Stromal cell of bone marrow (primary cell): ENCODE data around the gene TMX2.
"Not testable (repeated sequence)": the region's sequence is repeated elsewhere in the genome, so short reads cannot be mapped to it uniquely, and the experiment has no call there.

Experiments used
- DNase-seq: peaks from one replicate; pipeline ENCODE4 v3.0.0-alpha.2; 2012; ENCODE audit warnings: low read depth

The TMX2 gene

DNA sequence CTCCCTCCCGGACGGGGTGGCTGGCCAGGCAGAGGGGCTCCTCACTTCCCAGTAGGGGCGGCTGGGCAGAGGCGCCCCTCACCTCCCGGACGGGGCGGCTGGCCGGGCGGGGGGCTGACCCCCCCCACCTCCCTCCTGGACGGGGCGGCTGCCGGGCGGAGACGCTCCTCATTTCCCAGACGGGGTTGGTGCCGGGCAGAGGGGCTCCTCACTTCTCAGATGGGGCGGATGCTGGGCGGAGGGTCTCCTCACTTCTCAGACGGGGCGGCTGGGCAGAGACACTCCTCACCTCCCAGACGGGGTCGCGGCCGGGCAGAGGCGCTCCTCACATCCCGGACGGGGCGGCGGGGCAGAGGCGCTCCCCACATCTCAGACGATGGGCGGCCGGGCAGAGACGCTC lies 4.3 kb downstream of the TMX2 start:
- not testable (repeated sequence) for DNase-seq

DNA sequence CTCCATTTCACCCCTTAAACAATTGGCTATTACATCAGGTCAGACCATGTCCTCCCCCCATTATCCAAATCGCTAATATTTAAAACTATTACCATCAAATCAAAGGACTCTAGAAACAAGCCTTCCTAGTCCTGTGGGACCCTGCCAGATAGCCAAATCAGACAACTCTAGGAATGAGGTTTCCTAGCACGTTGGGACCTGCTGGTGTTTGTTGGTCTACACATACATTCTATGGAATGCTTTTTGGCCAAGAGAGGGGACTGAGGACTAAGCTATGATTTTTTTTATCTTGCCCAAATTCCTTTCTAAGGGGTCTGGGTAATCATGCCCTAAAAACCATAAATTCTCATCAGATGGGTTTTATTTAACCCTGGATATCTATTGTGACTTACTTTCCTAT lies 14.8 kb downstream of the TMX2 start:
- no peak for DNase-seq

DNA sequence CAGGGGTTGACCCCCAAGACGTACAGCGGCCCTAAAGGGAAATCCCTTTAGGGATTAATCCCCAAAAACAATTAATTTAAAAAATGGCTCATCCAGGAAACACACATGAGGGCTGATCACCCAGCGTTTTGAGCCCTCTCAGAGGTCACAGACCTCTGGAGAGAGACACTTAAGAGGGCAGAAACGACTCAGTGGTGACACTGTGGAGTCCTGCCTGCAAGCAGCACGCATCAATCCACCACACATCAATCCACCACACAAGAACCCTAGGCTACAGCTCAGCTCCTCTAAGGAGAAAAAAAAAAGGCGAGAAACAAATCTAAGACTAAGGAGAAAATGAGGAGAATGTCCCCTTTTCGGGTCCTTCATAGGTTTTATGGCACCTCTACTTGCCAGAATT lies 16.4 kb downstream of the TMX2 start:
- no peak for DNase-seq

DNA sequence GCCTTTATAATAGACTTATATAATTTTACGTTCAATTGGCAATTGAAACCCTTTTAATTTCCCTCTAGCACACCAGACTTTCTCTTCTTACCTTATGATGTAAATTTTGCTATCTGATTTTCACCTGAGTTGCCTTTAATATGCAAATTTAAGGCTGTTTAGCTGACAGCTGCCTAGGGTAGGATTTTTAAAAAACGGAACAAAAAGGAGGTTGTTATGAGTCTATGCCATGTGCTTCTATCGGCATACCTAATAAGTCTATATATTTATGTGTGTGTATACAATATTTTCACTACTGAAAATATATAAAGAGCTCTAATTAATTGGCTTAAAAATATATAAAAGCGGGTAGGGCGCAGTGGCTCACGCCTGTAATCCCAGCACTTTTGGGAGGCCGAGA lies 17.1 kb downstream of the TMX2 start:
- DNase-seq = no peak

DNA sequence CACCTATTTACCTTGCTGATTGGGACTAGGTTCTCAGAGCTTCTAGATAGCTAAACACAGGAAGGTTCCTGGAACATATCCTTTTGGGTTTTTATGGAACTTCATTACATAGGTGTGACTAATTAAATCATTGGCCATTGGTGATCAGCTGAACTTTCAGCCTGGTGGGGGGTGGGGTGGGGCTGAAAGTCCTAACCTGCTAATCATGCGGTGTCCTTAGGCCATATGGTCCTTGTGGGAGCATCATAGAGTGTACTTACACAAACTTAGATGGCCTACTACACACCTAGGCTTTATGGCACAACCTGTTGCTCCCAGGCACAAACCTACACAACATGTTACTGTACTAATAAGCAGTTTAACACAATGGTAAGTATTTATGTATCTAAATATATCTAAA lies 20.3 kb downstream of the TMX2 start:
- DNase-seq = no peak

DNA sequence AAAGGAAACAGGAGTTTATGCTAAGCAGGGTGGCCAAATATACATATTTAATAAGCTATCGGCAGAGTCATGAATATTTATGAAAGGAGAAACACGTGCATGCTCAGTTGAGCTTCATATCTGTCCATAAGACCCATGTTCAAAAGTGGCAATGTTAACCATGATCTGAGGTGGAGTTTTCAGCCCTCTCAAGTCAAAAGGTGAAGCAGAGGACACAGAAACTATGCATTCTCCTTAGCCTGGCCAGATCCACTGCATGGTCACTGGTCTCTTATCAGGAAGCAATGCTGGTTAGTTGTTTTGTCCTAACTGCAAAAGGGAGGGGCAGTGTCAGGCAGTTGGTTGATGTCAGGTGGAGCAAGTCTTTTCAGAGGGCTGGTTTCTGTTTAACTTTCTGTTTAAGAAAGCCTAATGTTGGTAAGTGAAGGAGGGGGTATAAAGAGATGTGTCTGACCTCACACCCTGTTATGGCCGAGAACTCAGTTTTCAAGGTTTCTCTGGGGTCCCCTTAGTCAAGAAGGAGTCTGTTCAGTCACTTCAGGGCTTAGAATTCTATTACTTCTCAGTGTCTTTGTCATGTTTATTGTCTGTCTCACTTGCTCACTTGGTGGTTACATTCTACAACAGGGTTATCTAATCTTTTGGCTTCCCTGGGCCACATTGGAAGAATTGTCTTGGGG lies 23.4 kb downstream of the TMX2 start:
- no peak for DNase-seq

DNA sequence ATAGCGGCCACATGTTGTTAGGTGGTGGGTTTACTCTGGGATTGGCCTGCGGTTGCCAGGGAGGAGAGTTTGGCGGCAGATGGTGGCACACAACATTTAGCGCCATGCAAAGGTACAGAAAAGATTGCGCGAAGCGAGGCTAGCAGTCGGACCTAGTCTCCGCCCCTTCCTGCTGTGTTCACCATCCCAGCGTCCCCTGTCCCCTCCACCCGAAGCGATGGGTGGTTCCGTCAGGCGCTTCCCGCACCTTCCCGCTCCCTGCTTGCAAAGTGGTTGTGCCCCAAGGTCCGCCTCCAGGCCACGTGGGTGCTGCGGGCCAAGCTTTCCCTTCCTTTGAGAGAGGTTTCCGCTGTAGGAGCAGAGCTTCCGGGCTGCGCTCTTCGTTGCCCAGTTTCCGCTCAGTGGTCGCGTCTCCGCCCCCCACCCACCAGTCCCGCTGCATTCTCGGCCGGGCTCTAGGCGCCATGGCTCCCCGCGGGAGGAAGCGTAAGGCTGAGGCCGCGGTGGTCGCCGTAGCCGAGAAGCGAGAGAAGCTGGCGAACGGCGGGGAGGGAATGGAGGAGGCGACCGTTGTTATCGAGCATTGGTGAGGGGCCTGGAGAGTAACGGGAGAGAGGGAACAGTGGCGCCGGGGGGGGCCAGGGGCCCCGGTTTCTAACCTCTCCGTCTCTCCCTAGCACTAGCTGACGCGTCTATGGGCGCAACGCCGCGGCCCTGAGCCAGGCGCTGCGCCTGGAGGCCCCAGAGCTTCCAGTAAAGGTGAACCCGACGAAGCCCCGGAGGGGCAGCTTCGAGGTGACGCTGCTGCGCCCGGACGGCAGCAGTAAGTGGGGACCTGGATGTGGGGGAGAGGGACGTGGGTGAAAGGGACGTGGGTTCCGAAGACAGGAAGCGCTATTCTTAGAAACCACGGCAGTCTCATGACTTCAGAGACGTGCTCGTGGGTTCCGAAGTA lies 29.0 kb downstream of the TMX2 start, which contains the start of gene SELENOH:
TSS of gene SELENOH (plus strand) at position 360 of the 955 bp plus-strand sequence. CDS start at position 465, 105 bp downstream.
- DNase-seq = peak; percentile 95

DNA sequence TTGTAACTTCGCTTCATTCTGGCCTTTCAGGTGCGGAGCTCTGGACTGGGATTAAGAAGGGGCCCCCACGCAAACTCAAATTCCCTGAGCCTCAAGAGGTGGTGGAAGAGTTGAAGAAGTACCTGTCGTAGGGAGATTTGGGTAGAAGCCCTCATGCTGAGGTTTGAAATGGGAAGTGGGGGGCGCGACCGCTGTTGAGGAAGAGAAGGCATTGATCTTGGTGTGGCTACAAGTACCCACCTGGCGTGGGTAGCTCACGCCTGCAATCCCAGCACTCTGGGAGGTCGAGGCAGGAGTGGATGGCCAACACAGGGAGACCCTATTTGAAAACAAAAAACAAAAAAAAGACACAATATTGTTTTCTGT lies 29.7 kb downstream of the TMX2 start:
- no peak for DNase-seq

DNA sequence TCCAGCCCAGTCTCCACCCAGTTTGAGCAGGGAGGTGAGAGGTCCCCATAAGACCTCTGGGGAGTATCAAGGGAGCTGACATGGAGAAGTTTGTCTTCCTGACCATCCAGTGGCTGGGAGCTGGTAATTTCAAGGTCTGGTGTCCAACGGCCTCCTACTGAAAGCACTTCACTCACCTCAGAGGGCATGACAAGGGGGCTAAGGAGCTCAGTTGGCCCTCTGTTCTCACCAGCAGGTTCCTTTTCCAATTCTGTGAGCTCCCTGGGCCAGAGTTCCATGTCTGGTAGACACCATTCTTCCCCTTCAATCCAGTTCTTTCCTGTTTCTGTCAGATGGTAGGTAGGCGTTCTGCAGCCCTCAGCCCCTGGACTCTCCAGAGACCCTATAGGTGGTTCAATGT lies 32.0 kb downstream of the TMX2 start:
- no peak for DNase-seq

DNA sequence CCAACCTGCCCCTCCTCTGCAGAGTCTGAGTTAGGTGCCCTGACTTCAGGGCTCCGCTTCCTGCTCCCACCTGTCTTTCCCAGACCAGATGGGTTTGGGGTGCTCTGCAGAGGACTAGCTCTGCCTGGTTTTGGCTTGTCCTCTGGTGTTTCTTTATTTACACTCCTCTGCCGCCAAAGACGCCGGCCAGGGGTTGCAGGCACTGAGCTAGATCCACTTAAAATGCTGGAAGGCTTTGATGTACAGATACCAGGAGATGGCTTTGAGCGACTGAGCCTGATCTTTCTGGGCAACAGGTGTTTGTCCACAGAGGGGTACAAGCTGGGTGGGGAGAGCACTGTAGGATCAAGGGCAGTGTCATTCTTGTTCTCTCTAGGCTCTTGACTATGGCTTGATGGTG lies 32.8 kb downstream of the TMX2 start:
- no peak for DNase-seq

DNA sequence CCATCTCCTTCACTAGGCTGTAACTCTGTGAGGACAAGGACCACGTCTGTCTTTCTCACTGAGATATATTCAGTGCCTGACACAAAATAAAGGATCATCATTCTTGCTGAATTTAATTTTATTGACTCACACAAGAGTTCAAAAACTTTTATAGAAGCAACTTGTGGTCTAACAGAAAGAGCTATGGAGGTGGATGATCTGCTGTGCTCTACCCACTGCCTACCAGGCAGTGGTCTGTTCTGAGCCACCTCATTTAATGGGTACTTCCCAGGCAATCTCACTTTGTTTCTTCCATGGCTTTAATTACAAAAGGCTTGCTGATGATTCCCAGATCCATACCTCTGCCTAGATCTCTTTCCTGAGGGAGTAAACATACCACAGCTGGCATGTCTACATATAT lies 34.5 kb downstream of the TMX2 start:
- no peak for DNase-seq

DNA sequence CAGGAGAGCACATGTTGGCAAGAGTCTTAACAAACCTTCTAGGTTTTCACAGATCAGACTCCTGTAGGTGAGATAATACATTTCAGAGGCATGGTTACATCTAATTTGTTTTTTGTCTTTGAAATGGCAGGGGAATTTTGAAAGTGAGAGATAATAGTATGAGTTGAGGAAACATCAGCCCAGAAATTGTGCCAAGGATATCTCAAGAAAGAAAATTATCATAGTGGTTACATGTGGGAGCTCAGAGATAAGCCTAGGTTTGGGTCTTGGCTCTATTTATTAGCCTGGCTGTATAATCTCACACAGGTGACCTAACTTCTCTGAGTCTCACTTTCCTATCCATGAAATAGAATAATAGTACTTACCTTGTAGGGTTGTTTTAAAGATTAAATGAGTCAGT lies 38.8 kb downstream of the TMX2 start:
- no peak for DNase-seq

DNA sequence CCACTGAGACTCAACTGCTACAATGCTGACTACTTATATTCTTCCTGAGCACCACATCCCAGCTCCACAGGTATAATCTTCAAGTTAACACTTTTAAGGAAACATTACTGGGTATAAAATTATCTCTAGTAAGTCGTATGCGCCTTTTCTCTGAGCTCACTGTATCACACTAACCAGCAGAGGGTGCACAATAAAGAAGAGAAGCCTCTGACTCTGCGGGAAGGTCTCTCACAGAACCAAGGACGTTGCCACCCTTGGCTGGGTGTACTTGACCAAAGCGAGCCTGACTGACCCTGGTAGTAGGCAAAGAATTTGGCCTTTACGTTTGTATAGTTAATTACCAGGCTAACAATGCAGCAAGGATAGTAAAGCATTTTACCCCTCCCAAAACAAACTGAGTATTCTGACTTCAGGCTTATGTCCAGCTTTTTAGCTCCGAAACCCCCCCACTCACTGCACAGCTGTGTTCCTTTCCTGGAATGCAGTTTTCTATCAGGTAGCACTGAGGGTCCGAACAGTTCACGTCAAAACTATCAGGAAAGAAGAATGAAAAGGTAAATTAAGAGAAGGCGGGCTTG lies 39.4 kb downstream of the TMX2 start, which contains the start of gene BTBD18:
TSS of gene BTBD18 (minus strand) at position 144 of the 578 bp plus-strand sequence. CDS start 631 bp downstream, outside the sequence.
- no peak for DNase-seq

DNA sequence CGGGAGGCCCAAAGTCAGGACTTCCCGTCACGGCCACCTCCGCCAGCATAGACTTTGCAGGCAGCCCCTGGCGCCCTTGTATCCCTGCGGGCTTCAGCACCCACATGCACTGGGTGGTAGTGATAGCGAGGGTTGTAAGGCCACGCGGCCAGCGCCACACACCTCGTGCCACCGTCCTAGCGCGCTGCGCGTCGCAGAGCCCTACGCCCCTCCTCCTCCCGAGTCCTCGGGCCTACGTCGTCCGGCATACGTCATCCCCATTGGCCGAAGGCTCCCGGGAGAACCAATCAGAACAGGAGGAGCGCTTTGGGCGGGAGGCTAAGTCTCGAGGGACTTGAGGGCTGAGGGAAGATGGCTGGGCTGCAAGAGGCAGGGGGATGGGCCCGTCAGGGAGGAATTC lies 40.6 kb downstream of the TMX2 start:
- no peak for DNase-seq

DNA sequence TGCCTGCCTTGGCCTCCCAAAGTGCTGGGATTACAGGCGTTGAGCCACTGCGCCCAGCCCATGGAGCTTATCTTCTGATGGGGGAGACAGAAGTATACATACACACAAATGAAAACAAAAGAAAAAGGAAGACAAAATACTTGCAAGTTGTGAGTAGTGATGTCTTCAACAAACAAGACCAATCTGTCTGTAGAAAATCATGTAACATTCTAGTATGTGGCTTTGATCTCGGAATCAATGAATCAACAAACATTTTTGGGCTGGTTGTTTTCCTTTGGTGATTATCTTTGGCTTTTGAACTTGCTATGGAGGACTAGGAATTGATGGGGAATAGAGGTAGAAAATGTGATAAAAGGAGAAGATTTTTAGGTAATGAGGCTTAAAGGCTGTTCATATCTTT lies 45.8 kb downstream of the TMX2 start:
- no peak for DNase-seq

DNA sequence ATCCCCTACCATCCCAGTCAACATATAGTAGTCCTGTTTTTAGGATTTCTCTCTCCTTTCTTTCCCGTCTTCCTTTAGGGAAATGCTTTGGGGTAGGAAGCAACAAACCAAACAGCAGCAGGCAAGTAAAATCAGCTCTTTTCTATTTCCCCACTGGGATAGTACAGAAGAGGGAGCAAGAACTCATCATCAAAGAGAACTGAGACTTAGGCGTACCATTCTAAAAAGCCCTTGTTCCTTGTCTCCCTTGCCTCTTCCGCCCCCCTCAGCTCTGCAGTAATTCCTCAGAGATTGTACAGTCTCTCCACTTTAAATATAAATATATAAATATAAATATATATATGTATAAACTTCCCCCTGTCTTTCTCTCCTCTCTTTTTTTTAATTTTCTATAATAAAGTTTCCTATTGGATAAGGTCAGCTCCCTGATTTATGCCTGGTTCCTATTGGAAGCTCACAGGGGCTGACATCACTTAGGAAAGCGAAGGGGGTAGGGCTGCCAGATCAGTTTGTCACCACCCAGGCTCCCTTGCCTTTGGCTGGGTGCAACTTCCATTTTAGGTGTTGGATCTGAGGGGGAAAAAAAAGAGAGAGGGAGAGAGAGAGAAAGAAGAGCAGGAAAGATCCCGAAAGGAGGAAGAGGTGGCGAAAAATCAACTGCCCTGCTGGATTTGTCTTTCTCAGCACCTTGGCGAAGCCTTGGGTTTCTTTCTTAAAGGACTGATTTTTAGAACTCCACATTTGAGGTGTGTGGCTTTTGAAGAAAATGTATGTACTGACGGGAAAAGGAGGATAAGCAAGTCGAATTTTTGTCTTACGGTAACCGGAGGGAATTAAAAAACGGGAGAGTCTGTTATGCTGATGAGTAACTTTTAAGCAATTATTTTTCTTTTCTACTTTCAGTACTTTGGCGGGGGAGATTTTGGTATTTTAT lies 49.2 kb downstream of the TMX2 start, which contains the start of gene CTNND1:
TSS of gene CTNND1 (plus strand) at position 502 of the 934 bp plus-strand sequence. CDS start 29,677 bp downstream, outside the sequence.
- DNase-seq = peak; percentile 97

DNA sequence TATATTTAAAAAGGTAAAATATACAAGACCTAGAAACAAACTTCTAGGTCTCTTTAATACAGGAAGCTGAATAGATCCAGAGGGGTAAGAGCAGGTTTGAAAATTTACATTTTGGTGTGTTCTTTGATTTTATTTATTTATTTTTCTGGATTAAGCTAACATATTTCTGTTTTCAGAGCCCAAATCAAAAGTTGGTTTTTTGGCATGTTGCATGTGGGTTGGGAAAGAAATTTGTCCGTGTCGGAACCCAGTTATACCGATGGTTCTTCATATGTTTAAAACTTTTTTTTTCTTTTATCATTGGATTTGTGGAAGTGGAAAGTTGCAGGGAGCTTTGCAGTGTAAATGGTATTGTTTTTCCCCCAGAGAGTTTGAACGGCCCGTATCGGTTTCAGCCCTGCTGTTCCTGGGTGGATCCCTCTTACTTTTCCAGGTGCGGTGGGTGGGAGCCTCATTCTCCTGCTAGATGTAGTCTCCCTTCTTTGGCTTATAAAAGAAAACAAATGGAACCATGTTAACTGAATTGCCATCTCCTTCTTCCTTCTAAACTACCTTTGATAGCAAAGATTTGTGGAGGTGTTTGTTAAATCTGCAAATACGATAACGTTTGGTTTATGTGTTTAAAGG lies 50.0 kb downstream of the TMX2 start:
- DNase-seq = no peak

DNA sequence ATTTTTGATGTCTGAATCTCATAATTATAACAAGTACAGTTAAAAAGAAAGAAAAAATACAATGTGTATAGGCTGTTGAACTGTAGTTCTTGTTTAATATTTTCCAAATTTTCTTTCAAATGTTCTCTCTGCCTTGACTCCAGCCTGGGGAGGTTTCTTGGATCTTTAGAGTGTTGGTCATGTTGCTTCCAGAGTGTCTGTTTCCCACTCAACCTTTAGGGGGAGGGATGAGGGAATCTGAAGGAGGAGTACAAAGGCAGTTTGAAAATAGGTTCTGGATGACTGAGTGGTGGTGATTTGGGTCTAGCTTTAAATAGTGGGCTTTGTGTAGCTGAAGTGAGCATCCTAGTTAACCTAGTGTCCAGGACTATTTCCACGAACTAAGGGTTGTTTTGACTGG lies 51.2 kb downstream of the TMX2 start:
- no peak for DNase-seq

DNA sequence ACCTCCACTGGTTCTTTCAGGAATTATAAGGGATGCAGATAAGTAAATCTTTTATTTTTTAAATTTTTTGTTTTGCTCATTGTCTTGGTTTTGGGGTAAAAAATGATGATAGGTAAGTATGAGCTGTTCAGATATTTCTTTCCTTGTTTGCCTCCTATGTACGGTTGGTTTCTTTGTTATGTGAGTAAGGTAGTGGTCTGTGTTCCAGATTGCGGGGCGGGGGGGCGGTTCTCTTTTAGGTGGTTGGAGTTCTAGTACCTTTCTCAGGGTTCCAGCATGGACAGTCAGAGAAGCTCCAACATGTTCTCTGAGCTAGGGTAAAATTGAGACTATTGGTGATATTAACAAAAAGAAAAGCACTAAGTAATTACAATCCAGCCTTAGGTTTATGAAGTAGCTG lies 51.6 kb downstream of the TMX2 start:
- no peak for DNase-seq

DNA sequence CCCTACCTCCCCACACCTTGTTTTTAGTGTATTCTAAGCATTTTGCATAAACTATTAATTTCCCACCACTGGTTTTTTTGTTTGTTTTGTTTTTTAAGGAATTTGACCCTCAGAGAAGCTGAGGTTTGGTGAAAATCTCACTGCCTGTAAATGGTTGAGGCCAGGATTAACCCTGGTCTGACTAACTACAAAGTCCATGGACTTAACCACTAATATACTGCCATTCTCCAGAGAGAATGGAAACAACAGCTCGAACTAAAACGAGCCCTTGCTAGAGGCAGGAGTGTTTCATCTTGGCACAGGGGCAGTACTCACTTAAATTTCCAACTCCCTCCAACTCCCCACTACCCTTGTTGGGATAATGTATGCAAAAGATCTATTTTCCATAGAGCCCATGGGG lies 52.2 kb downstream of the TMX2 start:
- DNase-seq = no peak

DNA sequence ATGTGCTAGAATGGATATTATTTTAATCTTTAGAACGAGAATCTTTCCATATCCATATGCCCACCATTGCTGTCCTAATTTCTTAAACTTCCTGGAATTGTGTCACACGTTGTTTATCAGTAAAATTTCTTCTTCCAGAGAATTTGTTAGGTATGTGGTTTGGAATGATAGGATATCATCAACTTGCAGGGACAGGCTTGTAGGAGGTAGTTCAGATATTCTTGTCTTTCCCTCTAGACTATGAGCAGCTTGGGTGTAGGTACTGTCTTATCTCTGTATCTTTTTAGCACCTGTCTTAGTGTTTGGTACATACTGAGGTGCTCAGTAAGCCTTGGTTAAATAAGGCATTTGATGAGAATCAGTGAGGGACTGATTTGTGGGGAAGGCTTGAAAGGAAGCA lies 52.6 kb downstream of the TMX2 start:
- no peak for DNase-seq
